KOPT-K1 (cell line): ENCODE data around the gene TEC.
"Not testable (repeated sequence)": the region's sequence is repeated elsewhere in the genome, so short reads cannot be mapped to it uniquely, and the experiment has no call there.

Experiments
- H3K27ac ChIP-seq: fragments of 200-600 bp; sonication (generic); 2 replicates; pipeline ENCODE4 v1.5.1; 2016; ENCODE audit warnings: antibody characterized with exemption, mild to moderate bottlenecking, low read depth, low read length; ENCODE audit not compliant: poor library complexity, severe bottlenecking
- H3K36me3 ChIP-seq: fragments of 200-600 bp; sonication (generic); 2 replicates; pipeline ENCODE4 v1.5.1; 2017; ENCODE audit warnings: antibody characterized with exemption, mild to moderate bottlenecking, low read length, moderate library complexity; ENCODE audit not compliant: insufficient read depth
- H3K9me3 ChIP-seq: fragments of 200-600 bp; sonication (generic); 2 replicates; pipeline ENCODE4 v1.5.1; 2017; ENCODE audit warnings: antibody characterized with exemption, low read length, mild to moderate bottlenecking; ENCODE audit not compliant: insufficient read depth, poor library complexity, severe bottlenecking

The TEC gene

DNA sequence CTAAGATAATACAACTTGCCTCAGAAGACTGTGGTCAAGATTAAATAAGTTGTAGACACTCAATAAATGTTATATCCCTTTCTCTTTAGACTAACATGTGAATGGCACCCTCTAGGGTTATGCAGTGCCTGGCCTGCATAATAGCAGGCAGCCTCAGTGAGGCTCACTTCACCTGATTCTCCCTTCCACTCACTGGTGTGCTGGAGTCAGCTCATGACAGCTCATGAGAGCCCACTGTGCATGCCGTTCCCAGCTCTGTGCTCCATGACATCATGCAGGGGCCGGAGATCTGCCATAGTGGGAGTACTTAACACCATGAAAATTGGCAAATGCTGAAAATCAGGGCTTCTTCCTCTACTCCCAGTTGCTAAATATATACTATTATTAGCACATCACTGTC, 64.5 kb downstream of the TEC start:
- no peak overlapping the region for H3K27ac ChIP-seq
- no peaks in the 10 kb centered on the region for H3K36me3 ChIP-seq

DNA sequence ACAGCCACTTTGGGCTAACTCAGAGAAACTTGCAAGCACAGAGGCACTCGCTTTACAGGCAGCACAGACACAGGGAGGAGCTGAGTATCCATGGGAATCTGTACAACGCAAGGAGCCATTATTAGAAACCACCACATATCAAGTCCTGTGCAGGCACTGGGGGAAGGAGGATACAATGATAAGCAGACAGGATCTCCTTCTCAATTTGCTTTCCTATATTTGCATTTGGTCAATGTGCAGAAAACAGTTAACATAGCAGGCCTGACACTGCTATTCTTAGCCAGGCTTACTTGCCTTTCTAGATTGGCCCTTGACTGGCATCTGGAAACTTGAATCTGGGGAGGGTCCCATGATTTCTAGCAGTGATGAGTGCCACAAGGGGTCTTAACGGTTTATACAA, 65.8 kb downstream of the TEC start:
- no peak overlapping the region for H3K27ac ChIP-seq
- H3K36me3 ChIP-seq, result no peaks in the 10 kb centered on the region
- no peaks in the 10 kb centered on the region for H3K9me3 ChIP-seq

More for the DNA sequence above, 64.5 kb downstream of the TEC start:
- no peaks in the 10 kb centered on the region for H3K9me3 ChIP-seq

DNA sequence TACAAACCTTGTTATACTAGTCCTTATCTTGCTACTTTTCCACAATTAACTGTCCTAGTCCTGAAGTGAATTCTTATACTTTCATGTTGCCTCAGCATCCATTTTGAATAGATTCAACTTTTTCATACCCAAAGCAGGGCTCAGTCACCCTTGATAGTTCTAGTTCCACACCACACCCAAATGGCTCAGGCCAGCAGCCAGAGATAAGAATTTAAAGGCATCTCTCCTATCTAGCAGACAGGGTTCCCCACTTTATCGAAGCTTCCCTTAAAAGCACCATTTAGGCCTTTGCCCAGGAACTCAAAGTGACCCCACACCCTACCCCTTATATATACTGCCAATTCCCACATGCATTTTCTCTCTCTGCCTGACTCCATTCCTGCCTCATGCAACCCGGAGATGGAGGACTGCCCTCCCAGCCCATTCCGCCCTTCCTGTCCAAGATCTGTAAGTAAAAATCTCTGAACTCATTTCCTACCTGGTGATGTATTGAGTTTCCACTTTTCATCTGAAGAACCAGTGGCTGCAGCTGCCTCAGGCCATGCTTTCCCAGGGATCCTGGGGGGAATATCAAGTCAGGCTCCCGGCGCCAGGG, 71.9 kb downstream of the TEC start:
- no peaks in the 10 kb centered on the region for H3K36me3 ChIP-seq
- no peak overlapping the region for H3K27ac ChIP-seq
- no peaks in the 10 kb centered on the region for H3K9me3 ChIP-seq

DNA sequence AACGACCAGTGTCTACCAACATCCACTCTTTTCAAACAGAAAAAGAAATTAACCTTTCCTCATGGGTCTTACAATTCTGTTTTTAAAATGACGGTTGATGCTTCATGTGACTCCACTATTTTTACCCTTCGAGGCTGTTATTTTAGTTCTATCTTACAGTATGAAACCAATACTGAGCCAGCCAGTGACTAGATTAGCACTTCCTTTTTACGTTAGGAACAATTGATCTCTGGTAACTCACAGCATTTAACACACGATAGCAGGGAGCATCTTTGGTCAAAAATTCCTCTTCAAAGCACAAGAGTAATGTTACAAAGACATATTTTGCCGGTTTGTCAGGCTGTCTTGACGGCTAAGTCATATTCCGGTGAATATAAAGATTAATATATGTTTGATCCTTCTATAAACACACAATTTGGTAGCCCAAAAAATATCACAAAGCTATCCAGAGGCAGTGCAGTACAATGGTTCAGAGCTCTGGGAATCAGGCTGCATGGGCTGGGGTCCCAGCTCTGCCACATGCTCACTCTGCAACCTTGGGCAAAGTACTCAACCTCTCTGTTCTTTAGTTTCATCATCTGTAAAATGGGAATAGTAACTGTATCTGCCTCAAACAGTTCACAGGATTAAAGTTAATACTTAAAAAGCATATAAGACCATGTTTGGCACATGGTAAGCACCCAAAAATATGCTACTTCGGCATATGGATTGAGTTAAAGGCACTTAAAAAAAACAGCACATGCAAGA, 72.7 kb downstream of the TEC start:
- Histone ChIP-seq H3K27ac (no peak overlapping the region), H3K36me3 (no peaks in the 10 kb centered on the region), H3K9me3 (no peaks in the 10 kb centered on the region)

DNA sequence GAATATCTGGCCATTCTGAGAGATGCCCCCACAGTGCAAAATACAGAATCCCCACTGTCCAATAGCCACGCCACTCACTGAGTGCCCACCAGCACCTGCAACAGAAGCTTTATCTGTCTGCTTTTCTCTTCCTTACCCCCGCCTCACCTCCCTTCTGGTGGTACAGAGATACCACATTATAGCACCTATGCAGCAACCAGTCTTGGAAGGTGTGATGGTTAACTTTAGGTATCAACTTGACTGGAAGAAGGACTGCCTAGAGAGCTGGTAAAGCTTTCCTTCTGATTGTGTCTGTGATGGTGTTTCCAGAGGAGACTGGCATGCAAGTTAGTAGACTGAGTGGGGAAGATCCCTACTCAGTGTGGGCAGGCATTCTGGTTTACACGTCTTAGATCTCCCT, 73.8 kb downstream of the TEC start:
- H3K27ac ChIP-seq, result no peak overlapping the region
- H3K9me3 ChIP-seq, result no peaks in the 10 kb centered on the region
- H3K36me3 ChIP-seq, result no peaks in the 10 kb centered on the region

DNA sequence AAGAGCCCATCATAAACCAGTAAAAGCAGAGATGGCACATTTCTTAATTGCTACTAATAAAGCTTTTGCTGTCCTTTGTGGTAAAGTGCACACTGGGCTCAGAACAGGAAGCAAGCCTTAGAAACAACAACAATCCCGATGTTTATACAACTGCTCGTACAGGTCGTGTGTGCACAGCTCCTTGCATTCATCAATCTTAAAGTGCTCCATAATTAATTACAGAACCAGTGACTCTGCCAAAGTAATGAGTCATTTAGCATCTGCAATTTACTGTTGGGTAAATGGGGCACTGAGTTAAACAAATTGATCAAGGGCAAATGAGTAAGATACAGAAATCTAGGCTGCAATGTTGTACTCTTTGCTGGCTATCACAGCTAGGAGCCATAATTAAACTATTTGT, 74.3 kb downstream of the TEC start:
- no peaks in the 10 kb centered on the region for H3K36me3 ChIP-seq
- H3K27ac ChIP-seq, result no peak overlapping the region
- no peaks in the 10 kb centered on the region for H3K9me3 ChIP-seq

DNA sequence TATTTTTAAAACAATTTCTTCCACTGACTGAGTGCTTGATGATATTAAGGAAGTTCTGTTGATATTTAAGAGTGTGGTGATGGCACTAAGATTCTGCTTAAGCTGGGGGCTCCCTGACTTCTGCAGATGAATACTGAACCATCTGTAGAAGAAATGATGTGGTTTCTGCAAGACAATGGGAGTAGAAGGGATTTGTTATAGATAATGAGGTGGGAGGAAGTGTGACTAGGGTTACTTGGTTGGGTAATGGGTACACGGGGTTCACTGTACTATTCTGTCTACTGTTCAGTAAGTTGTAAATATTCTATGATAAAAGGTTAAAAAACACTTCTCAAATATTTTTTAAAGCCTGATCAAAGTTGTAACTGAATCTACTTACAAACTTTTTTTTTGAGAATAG, 74.7 kb downstream of the TEC start:
- Histone ChIP-seq H3K36me3 (no peaks in the 10 kb centered on the region), H3K27ac (no peak overlapping the region)

DNA sequence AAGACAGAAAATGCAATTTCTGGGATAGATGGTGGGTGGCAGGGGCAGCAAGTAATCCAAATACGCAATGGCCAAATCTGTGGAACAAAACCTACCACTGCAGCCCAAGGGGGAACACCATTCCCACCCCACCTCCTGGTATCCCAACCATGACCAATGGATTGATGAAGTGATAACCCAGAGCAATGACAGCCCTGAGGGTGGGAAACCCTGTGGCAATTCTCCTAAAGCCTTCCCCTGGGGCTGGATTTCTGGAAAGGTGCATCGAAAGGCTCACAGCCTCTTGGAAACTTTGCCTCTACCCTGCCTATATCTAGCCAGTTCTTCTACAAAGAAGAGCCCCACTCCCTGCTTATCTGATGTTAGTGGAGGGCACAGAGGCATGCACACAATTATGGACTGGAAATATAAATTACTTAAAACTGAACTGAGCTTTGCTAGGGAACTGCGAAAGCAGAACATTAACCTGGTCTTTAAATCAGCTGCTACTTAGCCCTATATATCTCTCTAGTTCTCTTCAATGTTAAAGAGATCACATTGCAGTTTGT, 75.6 kb downstream of the TEC start:
- Histone ChIP-seq H3K36me3 (no peaks in the 10 kb centered on the region), H3K27ac (no peak overlapping the region), H3K9me3 (no peaks in the 10 kb centered on the region)

More for the DNA sequence above, 74.7 kb downstream of the TEC start:
- H3K9me3 ChIP-seq, result no peaks in the 10 kb centered on the region

DNA sequence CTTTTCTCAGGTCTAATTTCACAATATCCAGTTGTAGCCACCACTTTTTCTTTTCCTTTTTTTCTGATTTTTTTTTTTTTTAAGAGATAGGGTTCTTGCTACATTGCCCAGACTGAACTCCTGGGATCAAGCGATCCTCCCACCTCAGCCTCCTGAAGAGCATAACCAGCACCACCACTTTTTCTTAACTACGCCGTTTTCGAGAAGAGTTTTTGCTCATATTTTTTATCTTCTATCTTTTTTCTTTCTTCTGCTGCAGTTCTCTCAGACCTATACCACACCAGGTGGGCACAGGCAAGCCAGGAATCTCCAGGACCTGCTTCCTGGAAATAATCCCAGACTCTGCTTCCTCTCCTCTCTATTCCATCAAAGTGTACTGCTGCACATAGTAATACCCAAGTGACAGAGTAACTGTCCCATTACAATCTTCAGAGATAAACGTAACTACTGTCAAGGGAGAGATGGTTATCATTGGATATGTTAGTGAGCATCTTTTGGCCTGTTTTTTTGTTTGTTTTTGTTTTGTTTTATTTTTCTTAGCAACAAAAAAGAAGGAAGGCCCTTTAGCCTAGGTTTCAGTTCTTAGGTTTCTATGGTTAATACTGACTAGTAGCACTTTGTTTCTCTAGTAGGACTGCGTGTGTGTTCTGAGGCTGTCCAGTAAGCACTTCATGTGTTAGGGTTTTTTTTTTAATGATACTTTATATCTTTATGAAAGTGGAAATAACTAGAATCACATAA, 76.4 kb downstream of the TEC start:
- no peaks in the 10 kb centered on the region for H3K9me3 ChIP-seq
- no peaks in the 10 kb centered on the region for H3K36me3 ChIP-seq
- H3K27ac ChIP-seq, result no peak overlapping the region

DNA sequence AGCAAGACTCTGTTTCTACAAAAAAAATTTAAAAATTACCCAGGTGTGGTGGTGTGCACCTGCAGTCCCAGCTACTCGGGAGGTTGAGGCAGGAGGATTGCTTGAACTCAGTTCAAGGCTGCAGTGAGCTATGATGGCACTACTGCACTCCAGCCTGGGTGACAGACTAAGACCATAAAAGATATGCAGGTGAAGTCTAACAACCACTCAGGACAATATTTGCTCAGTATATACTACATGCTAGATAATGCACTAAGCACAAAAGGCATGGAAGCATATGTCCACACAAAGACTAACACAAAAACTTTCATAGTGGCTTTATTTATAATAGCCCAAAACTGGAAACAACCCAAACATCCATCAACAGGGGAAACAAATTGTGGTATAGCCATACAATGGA, 77.9 kb downstream of the TEC start:
- no peaks in the 10 kb centered on the region for H3K9me3 ChIP-seq
- no peak overlapping the region for H3K27ac ChIP-seq
- H3K36me3 ChIP-seq, result no peaks in the 10 kb centered on the region

DNA sequence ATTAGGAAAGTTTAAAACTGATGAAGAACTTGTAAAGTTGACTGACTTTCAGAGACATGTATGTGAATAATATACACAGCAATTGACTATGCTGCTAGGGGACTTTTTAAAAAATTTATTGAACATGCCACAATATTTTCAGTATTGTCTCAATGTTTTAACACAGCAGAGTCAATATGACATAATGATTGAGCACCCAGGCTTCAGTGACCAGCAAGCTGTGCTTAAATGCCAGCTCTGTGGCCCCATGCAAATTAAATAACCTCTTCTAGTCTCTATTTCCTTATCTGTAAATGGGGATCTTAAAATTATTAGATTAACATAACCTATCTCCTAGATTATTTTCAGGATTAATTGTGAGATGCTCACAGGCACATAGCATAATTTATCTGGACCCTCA, 78.8 kb downstream of the TEC start:
- H3K36me3 ChIP-seq, result no peaks in the 10 kb centered on the region
- H3K27ac ChIP-seq, result no peak overlapping the region
- H3K9me3 ChIP-seq, result no peaks in the 10 kb centered on the region

DNA sequence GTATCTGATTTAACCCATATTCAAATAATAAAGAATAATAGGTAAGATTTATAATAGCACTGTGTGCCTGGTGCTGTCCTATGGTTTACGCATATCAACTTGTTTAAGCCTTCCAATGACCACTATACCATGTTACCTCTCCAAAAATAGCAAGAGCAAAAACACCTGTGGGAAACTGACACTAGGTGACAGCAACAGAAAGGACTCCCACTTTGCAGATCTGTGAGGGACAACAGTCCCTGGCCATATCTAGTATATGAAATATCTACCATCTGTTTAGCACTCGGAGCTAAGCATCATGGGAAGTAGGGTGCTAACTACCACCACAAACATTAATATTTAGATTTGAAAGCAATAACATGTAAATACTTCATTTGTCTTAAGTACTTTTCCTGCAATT, 79.9 kb downstream of the TEC start:
- Histone ChIP-seq H3K36me3 (no peaks in the 10 kb centered on the region), H3K9me3 (no peaks in the 10 kb centered on the region), H3K27ac (no peak overlapping the region)

DNA sequence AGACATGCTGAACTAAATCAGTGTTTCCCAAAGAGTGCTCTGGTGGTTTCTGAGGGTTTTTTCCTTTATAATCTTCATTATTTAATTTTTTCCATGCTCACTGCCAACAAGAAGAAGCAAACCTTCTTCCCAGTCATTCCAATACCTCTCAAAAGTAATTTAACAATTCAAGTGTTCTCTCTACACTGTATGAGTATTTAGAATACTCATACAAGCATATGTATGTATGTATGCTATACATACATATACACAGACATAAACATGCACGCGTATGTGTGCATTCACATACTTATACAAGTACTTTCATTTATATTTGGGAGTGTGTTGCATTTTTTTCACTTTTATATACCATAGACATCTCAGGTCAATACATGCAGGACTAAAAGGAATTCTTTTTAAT, 81.2 kb downstream of the TEC start:
- no peaks in the 10 kb centered on the region for H3K9me3 ChIP-seq
- no peak overlapping the region for H3K27ac ChIP-seq
- no peaks in the 10 kb centered on the region for H3K36me3 ChIP-seq

DNA sequence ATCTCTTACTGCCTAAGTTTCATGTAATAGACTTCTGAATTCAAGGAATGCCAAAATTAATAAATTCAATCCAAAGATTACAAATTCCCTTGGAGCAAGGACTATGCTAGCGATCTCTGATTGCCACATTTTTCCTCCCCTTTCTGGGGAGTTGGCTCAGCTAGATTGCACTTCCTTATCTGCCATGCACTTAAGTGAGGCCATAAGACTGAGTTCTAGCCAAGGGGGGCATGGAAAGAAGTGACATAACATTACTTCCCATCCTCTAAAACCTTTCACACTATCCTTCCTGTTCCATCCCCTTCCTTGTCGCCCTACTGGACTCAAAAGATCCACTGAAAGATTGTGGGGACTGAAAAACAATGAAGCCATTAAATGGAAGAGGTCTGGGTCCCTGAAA, 81.8 kb downstream of the TEC start:
- no peak overlapping the region for H3K27ac ChIP-seq
- H3K36me3 ChIP-seq, result no peaks in the 10 kb centered on the region
- no peaks in the 10 kb centered on the region for H3K9me3 ChIP-seq

DNA sequence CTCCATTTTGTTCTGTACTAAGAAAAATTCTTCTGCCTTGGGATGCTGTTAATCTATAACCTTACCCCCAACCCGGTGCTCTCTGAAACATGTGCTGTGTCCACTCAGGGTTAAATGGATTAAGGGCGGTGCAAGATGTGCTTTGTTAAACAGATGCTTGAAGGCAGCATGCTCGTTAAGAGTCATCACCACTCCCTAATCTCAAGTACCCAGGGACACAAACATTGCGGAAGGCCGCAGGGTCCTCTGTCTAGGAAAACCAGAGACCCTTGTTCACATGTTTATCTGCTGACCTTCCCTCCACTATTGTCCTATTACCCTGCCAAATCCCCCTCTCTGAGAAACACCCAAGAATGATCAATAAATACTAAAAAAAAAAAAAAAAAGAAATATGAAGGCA, 82.6 kb downstream of the TEC start:
- not testable (repeated sequence) for H3K27ac ChIP-seq, H3K36me3 ChIP-seq, H3K9me3 ChIP-seq
